Stimulated activated CD4-positive, alpha-beta T cell treated with anti-CD3 and anti-CD28 coated beads, Interleukin-4, amount 100 ng/mL, for 24 hours (primary cell): ENCODE results near the gene L1CAM.

Experiments used
- DNase-seq: peaks from one replicate; pipeline ENCODE4 v3.0.0-alpha.2; 2020

The L1CAM gene

GRCh38 chrX:153901753-153902140 is 15.8 kb upstream of the L1CAM start:
- DNase-seq: no peak

GRCh38 chrX:153900831-153901752 is 15.1 kb upstream of the L1CAM start:
- peak; percentile 65 for DNase-seq

GRCh38 chrX:153897899-153898298 is 11.9 kb upstream of the L1CAM start:
- no peak for DNase-seq

DNA sequence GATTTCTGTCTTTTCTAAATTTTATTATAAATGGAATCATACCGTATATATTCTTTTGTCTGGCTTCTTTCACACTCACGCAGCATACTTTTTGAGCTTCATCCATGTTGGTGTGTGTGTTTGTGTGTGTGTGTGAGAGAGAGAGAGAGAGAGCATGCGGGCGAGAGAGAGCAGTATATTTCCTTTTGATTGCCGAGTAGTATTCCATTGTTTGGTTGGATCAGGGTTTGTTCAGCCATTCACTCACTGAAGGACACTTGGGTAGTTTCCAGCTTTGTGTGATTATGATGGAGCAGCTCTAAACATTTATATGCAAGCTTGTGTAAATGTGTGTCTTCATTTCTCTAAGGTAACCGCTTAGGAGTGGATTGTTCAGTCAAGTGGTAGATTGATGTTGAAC is 3.1 kb upstream of the L1CAM start:
- no peak for DNase-seq

- DNase-seq: no peak
These were observed 2.4 kb upstream of the L1CAM start for GRCh38 chrX:153888344-153888743.

- no peak for DNase-seq
These were observed 1.4 kb upstream of the L1CAM start for GRCh38 chrX:153887385-153887784.

- DNase-seq: no peak
These were observed 942 bp upstream of the L1CAM start for GRCh38 chrX:153886915-153887314.

GRCh38 chrX:153885208-153885787 is 675 bp downstream of the L1CAM start:
- no peak for DNase-seq

GRCh38 chrX:153884590-153884989 is 1.4 kb downstream of the L1CAM start:
- DNase-seq: no peak

- no peak for DNase-seq
These were observed 1.8 kb downstream of the L1CAM start for GRCh38 chrX:153884136-153884535.

DNA sequence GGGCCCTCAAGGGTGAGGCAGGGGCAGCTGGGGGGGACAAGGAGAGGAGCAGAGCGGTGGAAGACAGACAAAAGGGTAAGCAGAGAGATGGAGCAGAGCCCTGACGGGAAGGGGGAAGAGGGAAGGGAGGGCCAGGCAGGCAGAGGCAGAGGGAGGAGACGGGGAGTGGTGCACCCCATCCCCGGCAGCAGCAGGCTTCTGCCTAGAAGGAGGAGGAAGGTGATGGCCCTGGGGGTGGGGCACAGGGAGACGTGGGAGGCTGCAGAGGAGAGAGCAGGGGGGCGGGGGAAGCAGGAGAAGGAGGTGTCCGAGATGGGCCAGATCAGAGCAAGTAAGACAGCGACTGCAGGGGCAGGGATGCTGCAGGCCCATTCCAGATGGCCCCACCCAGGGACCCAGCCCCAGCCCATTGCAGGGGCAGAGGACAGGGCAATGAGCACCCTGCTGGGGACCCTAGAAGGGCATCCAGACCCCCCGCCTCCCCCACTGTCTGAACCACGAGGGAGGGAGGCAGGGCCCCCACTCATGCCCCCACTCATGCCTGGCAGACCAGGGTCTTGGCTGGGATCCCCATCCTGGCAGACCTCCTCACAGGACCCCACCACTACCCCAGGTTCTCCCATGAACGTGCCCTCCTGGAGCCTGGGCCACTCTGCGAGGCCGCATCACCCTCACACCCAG is 2.7 kb downstream of the L1CAM start:
- no peak for DNase-seq

DNA sequence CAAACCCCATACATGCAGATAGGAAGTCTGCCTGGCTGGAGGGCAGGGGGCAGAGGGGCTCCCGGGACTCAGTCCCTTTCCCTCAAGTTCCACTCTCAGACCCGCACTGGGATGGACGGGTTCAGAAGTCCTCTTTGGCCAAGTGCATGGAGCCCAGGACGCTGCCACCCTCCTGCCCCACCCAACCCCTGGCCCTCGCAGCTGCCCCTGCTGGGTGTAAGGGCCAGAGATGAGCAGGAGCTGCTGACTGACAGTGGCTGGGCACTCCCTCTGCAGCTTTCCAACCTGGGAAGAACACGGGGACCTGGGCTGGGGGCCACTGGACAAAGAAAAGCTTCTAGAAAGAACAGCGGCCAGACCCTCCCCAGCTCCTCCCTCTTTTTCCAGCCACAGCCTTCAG is 3.4 kb downstream of the L1CAM start:
- no peak for DNase-seq

- DNase-seq: no peak
These were observed 3.9 kb downstream of the L1CAM start for GRCh38 chrX:153882086-153882498.

GRCh38 chrX:153881281-153881680 is 4.7 kb downstream of the L1CAM start:
- DNase-seq: no peak

DNA sequence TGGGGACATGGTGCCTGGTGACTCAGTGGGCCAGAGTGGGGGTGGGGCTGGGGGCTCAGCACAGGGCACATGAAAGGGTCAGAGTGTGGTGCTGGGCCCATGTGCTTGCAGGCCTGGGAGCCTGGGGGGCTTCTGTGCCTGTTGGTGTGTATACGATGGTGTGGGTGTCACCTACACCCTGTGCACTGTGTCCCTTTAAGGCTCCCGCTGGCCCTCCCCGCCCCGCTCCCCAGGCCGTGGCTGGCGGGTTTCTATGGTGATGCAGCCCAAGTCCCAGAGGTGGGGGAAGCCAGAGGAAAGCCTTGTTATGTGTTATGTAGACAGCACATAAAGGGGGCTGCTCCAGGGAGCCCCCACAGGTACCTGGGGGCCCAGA is 5.5 kb downstream of the L1CAM start:
- DNase-seq: no peak

GRCh38 chrX:153879741-153880439 is 6.1 kb downstream of the L1CAM start:
- no peak for DNase-seq

GRCh38 chrX:153878969-153879653 is 6.9 kb downstream of the L1CAM start:
- peak; percentile 27 for DNase-seq

GRCh38 chrX:153878345-153878744 is 7.6 kb downstream of the L1CAM start:
- no peak for DNase-seq

DNA sequence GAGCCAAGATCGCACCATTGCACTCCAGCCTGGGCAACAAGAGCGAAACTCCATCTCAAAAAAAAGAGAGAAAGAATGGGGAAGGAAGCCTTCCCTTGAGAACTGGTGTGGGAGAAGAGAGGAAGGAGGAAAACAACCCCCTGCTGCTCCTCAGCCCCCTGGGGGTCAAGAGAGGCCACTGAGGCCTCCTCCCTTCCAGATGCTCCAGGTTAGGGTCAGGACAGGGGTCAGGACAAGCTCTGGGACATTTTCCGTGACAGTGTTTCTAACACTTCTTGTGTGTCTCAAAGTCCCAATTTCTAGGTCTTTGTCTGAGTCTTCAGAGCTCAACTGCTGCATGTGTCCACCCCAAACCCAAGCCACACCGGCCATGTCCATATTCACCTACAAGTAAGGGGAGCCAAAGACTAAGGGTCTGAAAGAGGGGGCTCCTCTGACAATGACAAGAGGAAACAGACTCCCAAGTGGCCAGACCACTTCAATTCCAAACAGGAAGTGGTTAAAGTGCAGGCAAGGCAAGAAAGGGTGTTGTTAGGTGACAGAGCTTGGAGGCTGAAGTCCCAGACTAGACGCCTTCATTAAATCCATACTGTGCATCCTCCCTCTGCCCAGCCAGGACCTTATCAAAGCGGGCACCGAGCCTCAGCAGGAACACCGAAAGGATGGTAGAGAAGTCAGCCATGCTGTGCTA is 8.3 kb downstream of the L1CAM start:
- DNase-seq: no peak

DNA sequence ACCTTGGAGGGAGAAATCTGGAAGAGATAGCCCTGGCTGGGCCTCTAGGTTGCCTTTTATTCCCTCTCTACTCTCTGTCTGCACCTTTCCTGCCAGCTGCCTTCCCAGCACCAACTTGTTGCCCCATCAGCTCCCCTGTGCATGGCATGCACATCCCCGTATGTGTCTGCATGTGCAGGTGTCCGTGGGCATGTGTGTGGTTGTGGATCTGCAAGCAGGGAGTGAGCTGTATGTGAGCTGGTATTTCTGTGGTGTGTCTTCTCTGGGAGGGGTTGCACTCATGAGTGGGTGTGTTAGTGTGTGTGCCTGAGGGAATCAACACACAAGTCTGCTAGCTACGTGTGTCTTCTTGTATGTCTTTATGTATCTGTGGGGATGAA is 9.9 kb downstream of the L1CAM start:
- no peak for DNase-seq

DNA sequence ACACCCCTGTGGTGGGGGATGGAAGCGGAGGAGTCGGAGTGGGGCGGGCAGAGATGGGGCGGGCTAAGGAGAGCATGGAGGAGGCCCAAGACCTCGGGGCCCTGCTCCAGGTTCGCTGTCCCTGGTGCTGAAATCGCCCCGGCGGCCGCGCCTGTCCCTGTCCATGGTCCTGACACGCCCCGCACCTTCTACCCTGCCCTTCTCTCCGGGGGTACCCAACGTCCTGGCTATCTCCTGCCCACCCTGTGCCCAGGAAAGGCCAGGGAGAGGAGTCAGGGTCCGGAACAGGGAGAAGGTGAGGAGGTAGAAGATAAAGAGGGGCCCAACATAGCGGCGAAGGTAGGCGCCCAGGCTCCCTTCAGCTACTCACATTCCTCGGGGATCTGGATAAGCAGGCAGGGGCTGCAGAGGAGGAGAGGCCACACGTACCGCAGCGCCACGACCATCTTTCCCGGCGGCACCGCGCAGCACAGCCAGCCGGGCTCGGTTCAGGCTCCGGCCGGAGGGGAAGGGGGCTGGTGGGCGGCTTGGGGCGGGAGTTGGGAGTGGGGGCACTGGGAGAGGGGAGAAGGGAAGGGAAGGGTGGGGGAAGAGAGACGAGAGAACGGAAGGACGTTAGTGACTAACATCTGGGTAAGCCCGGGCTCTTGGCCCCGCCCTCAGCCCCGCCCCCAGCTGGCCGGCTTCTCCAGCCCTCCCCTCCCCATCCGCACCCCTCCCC is 10.4 kb downstream of the L1CAM start:
- DNase-seq: peak; percentile 63
